Esophagus muscularis mucosa (tissue), 3 donors: Measurements from ENCODE around the gene OTX2.

ENCODE experiments used
- POLR2A ChIP-seq: fragments of 450-650 bp; IDR thresholded peaks from one replicate; pipeline ENCODE4 v1.6.1; 2017; ENCODE audit warnings: antibody characterized with exemption, moderate library complexity, mild to moderate bottlenecking, low read depth
- POLR2AphosphoS5 ChIP-seq, 2 donors: sonication (generic); formaldehyde crosslinking; IDR thresholded peaks; one replicate each; pipeline ENCODE4 v1.6.1; 2017; ENCODE audit warnings: antibody characterized with exemption in 2 of 2
- TF ChIP-seq, protein P1 (sequence below), 3 experiments: fragments of 200-600 bp in 2 of 3; fragments of 450-650 bp in 1 of 3; sonication (generic) in 2 of 3; IDR thresholded peaks; one replicate each; pipeline ENCODE4 v1.5.1; 2017 to 2019; ENCODE audit warnings: antibody characterized with exemption in 3 of 3, mild to moderate bottlenecking in 2 of 3, moderate library complexity in 1 of 3

DNA sequence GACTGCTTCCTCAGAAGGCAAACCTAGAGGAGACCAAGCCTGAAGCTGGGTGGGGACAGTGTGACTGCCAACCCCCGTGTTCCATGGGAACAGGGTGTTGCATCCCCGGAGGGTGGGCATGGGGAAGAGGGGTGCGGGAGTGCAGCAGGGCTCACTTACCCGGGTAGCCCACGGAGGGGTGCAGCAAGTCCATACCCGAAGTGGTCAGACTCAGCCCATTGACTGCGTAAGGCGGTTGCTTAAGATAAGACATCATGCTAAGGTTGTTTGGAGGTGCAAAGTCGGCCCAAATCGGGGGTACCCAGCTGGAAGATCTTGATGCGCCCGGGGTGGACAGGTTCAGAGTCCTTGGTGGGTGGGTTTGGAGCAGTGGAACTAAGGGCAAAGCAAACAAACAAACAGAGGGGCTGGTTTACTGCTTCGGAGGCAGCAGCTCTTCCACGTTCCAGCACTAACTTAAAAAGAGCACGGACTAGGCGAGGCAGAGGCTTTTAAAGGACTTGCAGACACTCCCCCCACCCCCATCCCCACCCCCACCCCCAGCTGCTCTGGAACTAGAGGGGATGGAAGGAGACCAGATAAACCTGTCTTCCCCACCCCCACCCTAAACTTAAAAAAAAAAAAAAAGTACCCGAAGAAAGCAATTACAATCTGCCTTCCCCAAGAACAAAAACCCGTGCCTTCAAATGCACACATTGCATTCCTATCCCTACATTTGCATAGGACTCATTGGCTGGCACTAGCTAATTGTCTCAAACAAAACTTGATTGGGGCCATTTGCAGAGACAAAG, 4.9 kb downstream of the OTX2 start:
- TF ChIP-seq, protein P1, sequence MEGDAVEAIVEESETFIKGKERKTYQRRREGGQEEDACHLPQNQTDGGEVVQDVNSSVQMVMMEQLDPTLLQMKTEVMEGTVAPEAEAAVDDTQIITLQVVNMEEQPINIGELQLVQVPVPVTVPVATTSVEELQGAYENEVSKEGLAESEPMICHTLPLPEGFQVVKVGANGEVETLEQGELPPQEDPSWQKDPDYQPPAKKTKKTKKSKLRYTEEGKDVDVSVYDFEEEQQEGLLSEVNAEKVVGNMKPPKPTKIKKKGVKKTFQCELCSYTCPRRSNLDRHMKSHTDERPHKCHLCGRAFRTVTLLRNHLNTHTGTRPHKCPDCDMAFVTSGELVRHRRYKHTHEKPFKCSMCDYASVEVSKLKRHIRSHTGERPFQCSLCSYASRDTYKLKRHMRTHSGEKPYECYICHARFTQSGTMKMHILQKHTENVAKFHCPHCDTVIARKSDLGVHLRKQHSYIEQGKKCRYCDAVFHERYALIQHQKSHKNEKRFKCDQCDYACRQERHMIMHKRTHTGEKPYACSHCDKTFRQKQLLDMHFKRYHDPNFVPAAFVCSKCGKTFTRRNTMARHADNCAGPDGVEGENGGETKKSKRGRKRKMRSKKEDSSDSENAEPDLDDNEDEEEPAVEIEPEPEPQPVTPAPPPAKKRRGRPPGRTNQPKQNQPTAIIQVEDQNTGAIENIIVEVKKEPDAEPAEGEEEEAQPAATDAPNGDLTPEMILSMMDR (IDR thresholded peaks at IDR 0.05): no peak
- TF ChIP-seq POLR2AphosphoS5 (IDR thresholded peaks at IDR 0.05): no peak
- TF ChIP-seq POLR2A: no peak
